WTC11 (cell line): ENCODE results near the gene TMEM263. TPM values are rescaled to one million over a fixed set of nuclear protein-coding genes. Genes with fewer than 3 reads are reported as not detected.

ENCODE experiments used
- ATAC-seq: fragments of 200-7000 bp; cut with Tn5 transposase; 2 replicates; pipeline ENCODE4 v1.10.0; 2021; ENCODE audit warnings: mild to moderate bottlenecking, moderate library complexity
- CTCF ChIA-PET: fragments of 300-600 bp; sonication (Branson Sonifier 250); formaldehyde crosslinking; loops from one replicate; lab custom pipeline; 2021; ENCODE audit warnings: antibody characterized with exemption; lab: Charles Lee
- POLR2A ChIA-PET: fragments of 350-600 bp; sonication (Branson Sonifier 250); formaldehyde crosslinking; loops from one replicate; lab custom pipeline; 2021; ENCODE audit warnings: antibody characterized with exemption; lab: Charles Lee
- DNase-seq: peaks from one replicate; pipeline ENCODE4 v3.0.0; 2021; ENCODE audit warnings: low spot score
- H3K27ac Mint-ChIP-seq: 2 replicates; pipeline ENCODE4 v1.8.0; 2021; ENCODE audit warnings: mixed read lengths
- H3K27me3 Mint-ChIP-seq: 2 replicates; pipeline ENCODE4 v1.8.0; 2021; ENCODE audit warnings: low read depth, mild to moderate bottlenecking, moderate library complexity, mixed read lengths
- H3K36me3 Mint-ChIP-seq: 2 replicates; pipeline ENCODE4 v1.8.0; 2021; ENCODE audit warnings: mixed read lengths
- H3K4me1 Mint-ChIP-seq: 2 replicates; pipeline ENCODE4 v1.8.0; 2022; ENCODE audit warnings: mixed read lengths
- H3K4me3 Mint-ChIP-seq: 2 replicates; pipeline ENCODE4 v1.8.0; 2021; ENCODE audit warnings: mild to moderate bottlenecking, moderate library complexity, mixed read lengths
- H3K9me3 Mint-ChIP-seq: 2 replicates; pipeline ENCODE4 v1.8.0; 2021; ENCODE audit warnings: mixed read lengths
- CREM ChIP-seq: sonication (generic); formaldehyde crosslinking; IDR thresholded peaks from 2 replicates; pipeline ENCODE4 v1.8.1; 2022; ENCODE audit warnings: mild to moderate bottlenecking, missing genetic modification reagents, moderate library complexity
- ELF4 ChIP-seq: sonication (generic); formaldehyde crosslinking; IDR thresholded peaks from 2 replicates; pipeline ENCODE4 v1.8.1; 2022; ENCODE audit warnings: low read depth, mild to moderate bottlenecking, moderate library complexity, missing genetic modification reagents
- FOXJ3 ChIP-seq: sonication (generic); formaldehyde crosslinking; IDR thresholded peaks from 2 replicates; pipeline ENCODE4 v1.9.0; 2021; ENCODE audit warnings: missing genetic modification reagents, mild to moderate bottlenecking, borderline replicate concordance
- FOXK1 ChIP-seq: sonication (generic); formaldehyde crosslinking; IDR thresholded peaks from 2 replicates; pipeline ENCODE4 v1.8.0; 2022; ENCODE audit warnings: mild to moderate bottlenecking, moderate library complexity, missing genetic modification reagents
- GRHL2 ChIP-seq: fragments of 250-450 bp; sonication (Bioruptor Pico); IDR thresholded peaks from 2 replicates; pipeline ENCODE4 v1.8.0; 2022; ENCODE audit warnings: mild to moderate bottlenecking, moderate library complexity; ENCODE audit not compliant: insufficient replicate concordance, severe bottlenecking
- GTF2I ChIP-seq: fragments of 250-450 bp; sonication (Bioruptor Pico); conservative IDR thresholded peaks from 2 replicates; pipeline ENCODE4 v1.4.0; 2021; ENCODE audit warnings: mild to moderate bottlenecking
- KAT7 ChIP-seq: sonication (generic); formaldehyde crosslinking; IDR thresholded peaks from 2 replicates; pipeline ENCODE4 v1.8.1; 2023; ENCODE audit warnings: missing genetic modification reagents, mild to moderate bottlenecking, borderline replicate concordance
- NR1H2 ChIP-seq: sonication (generic); formaldehyde crosslinking; IDR thresholded peaks from 2 replicates; pipeline ENCODE4 v1.9.0; 2021; ENCODE audit warnings: mild to moderate bottlenecking, moderate library complexity, missing genetic modification reagents
- NR3C1 ChIP-seq: sonication (generic); formaldehyde crosslinking; conservative IDR thresholded peaks from 2 replicates; pipeline ENCODE4 v1.8.1; 2023; ENCODE audit warnings: low read depth, mild to moderate bottlenecking, missing genetic modification reagents
- PREB ChIP-seq: sonication (generic); formaldehyde crosslinking; IDR thresholded peaks from 2 replicates; pipeline ENCODE4 v1.8.1; 2022; ENCODE audit warnings: mild to moderate bottlenecking, missing genetic modification reagents, moderate library complexity, borderline replicate concordance
- ZBTB43 ChIP-seq: sonication (generic); formaldehyde crosslinking; IDR thresholded peaks from 2 replicates; pipeline ENCODE4 v1.8.1; 2023; ENCODE audit warnings: mild to moderate bottlenecking, missing genetic modification reagents
- ZNF263 ChIP-seq: sonication (generic); formaldehyde crosslinking; IDR thresholded peaks from 2 replicates; pipeline ENCODE4 v1.8.1; 2022; ENCODE audit warnings: low read depth, mild to moderate bottlenecking, moderate library complexity, missing genetic modification reagents
- ZNF416 ChIP-seq: fragments of 250-450 bp; sonication (Bioruptor Pico); IDR thresholded peaks from 2 replicates; pipeline ENCODE4 v1.9.0; 2021; ENCODE audit warnings: mild to moderate bottlenecking, inconsistent platforms
- total RNA-seq: library from RNA; stranded (reverse); gene quantifications from 3 replicates; pipeline ENCODE4 v1.2.3, GENCODE V29; 2021
- TF ChIP-seq, protein P1 (sequence below): sonication (generic); formaldehyde crosslinking; IDR thresholded peaks from 2 replicates; pipeline ENCODE4 v1.8.0; 2022; ENCODE audit warnings: mild to moderate bottlenecking, missing genetic modification reagents
- TF ChIP-seq, protein P2 (sequence below): sonication (generic); formaldehyde crosslinking; IDR thresholded peaks from 2 replicates; pipeline ENCODE4 v1.8.0; 2023; ENCODE audit warnings: missing genetic modification reagents, mild to moderate bottlenecking, borderline replicate concordance
- TF ChIP-seq, protein P3 (sequence below): sonication (generic); formaldehyde crosslinking; IDR thresholded peaks from 2 replicates; pipeline ENCODE4 v1.8.1; 2023; ENCODE audit warnings: mild to moderate bottlenecking, missing genetic modification reagents
- TF ChIP-seq, protein P4 (sequence below): fragments of 250-450 bp; sonication (Bioruptor Pico); conservative IDR thresholded peaks from 2 replicates; pipeline ENCODE4 v1.9.0; 2021; ENCODE audit warnings: mild to moderate bottlenecking
- TF ChIP-seq, protein P5 (sequence below): sonication (generic); formaldehyde crosslinking; IDR thresholded peaks from 2 replicates; pipeline ENCODE4 v1.8.1; 2023; ENCODE audit warnings: mild to moderate bottlenecking, missing genetic modification reagents, moderate library complexity

Gene TMEM263
- total RNA-seq, 1 experiment from 2014 or later = 18.0 TPM

DNA sequence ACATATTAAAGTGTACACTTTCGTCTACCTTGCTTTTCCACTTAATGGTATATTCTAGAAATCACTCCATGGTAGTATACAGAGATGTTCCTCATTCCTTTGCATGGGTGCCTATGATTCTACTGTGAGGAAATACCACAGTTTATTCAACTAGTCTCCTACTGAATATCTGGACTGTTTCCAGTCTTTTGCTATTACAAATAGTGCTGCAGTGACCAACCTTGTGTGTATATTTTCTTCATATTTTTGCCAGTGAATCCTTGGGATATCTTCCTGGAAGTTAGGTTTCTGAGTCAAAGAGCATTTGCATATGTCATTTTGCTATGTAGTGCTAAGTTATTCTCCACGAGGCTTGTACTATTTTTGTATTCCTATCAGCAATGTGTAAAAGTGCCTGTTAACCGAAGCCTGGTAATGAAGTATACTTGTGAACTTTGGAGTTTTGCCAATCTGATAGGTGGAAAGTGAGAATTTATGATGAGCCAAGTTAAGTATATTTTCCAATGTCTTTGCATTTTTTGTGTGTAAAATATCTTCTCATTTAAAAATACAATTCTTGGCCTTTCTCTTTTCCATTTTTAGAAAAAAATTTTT is 31.3 kb upstream of the TMEM263 start:
- Mint-ChIP-seq H3K4me3 (no peak overlapping the region), H3K9me3 (peaks cover 17% of the 10 kb centered on the region), H3K36me3 (peaks cover 10% of the 10 kb centered on the region), H3K27me3 (peaks cover 16% of the 10 kb centered on the region), H3K4me1 (peaks cover 6% of the 10 kb centered on the region), H3K27ac (no peak overlapping the region)
- ChIA-PET POLR2A (no interaction called here), CTCF (no interaction called here)
- TF ChIP-seq, protein P1, sequence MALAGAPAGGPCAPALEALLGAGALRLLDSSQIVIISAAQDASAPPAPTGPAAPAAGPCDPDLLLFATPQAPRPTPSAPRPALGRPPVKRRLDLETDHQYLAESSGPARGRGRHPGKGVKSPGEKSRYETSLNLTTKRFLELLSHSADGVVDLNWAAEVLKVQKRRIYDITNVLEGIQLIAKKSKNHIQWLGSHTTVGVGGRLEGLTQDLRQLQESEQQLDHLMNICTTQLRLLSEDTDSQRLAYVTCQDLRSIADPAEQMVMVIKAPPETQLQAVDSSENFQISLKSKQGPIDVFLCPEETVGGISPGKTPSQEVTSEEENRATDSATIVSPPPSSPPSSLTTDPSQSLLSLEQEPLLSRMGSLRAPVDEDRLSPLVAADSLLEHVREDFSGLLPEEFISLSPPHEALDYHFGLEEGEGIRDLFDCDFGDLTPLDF (CRISPR knock-in tag) = no peak
- no peak for TF ChIP-seq CREM (CRISPR knock-in tag)
- TF ChIP-seq, protein P2, sequence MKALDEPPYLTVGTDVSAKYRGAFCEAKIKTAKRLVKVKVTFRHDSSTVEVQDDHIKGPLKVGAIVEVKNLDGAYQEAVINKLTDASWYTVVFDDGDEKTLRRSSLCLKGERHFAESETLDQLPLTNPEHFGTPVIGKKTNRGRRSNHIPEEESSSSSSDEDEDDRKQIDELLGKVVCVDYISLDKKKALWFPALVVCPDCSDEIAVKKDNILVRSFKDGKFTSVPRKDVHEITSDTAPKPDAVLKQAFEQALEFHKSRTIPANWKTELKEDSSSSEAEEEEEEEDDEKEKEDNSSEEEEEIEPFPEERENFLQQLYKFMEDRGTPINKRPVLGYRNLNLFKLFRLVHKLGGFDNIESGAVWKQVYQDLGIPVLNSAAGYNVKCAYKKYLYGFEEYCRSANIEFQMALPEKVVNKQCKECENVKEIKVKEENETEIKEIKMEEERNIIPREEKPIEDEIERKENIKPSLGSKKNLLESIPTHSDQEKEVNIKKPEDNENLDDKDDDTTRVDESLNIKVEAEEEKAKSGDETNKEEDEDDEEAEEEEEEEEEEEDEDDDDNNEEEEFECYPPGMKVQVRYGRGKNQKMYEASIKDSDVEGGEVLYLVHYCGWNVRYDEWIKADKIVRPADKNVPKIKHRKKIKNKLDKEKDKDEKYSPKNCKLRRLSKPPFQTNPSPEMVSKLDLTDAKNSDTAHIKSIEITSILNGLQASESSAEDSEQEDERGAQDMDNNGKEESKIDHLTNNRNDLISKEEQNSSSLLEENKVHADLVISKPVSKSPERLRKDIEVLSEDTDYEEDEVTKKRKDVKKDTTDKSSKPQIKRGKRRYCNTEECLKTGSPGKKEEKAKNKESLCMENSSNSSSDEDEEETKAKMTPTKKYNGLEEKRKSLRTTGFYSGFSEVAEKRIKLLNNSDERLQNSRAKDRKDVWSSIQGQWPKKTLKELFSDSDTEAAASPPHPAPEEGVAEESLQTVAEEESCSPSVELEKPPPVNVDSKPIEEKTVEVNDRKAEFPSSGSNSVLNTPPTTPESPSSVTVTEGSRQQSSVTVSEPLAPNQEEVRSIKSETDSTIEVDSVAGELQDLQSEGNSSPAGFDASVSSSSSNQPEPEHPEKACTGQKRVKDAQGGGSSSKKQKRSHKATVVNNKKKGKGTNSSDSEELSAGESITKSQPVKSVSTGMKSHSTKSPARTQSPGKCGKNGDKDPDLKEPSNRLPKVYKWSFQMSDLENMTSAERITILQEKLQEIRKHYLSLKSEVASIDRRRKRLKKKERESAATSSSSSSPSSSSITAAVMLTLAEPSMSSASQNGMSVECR = no peak
- no peak for TF ChIP-seq NR1H2
- TF ChIP-seq, protein P3, sequence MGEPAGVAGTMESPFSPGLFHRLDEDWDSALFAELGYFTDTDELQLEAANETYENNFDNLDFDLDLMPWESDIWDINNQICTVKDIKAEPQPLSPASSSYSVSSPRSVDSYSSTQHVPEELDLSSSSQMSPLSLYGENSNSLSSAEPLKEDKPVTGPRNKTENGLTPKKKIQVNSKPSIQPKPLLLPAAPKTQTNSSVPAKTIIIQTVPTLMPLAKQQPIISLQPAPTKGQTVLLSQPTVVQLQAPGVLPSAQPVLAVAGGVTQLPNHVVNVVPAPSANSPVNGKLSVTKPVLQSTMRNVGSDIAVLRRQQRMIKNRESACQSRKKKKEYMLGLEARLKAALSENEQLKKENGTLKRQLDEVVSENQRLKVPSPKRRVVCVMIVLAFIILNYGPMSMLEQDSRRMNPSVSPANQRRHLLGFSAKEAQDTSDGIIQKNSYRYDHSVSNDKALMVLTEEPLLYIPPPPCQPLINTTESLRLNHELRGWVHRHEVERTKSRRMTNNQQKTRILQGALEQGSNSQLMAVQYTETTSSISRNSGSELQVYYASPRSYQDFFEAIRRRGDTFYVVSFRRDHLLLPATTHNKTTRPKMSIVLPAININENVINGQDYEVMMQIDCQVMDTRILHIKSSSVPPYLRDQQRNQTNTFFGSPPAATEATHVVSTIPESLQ (CRISPR knock-in tag) = no peak
- no peak for TF ChIP-seq PREB (CRISPR knock-in tag)
- TF ChIP-seq ZNF416 = no peak
- no peak for TF ChIP-seq KAT7 (CRISPR knock-in tag)
- TF ChIP-seq, protein P4, sequence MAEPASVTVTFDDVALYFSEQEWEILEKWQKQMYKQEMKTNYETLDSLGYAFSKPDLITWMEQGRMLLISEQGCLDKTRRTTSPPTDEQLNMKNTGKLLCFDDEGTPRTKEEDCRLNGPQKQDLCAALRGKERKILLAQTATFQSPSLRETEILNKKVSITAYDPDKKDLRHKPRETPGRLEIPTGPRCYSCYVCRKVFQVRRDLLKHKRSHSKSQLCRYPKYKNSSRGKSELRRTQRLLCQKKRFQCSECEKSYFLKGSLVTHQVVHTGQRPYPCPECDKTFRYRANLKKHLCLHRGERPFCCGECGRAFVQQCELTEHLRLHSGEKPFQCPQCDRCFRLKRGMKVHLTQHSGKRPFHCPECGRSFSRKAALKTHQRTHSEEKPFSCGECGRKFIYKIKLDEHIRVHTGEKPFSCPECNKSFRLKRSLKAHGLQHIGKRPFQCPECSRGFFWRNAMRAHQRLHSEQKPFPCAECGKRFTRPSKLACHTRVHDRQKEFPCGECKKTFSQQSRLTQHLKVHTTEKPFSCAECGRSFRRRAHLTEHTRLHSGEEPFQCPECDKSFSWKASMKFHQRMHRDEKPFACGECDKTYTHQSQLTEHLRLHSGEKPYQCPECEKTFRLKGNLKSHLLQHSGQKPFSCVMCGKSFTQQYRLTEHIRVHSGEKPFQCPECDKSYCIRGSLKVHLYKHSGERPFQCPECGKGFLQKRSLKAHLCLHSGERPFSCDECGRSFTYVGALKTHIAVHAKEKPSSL (CRISPR knock-in tag) = no peak
- no peak for TF ChIP-seq NR3C1 (CRISPR knock-in tag)
- no peak for TF ChIP-seq ELF4 (CRISPR knock-in tag)
- TF ChIP-seq, protein P5, sequence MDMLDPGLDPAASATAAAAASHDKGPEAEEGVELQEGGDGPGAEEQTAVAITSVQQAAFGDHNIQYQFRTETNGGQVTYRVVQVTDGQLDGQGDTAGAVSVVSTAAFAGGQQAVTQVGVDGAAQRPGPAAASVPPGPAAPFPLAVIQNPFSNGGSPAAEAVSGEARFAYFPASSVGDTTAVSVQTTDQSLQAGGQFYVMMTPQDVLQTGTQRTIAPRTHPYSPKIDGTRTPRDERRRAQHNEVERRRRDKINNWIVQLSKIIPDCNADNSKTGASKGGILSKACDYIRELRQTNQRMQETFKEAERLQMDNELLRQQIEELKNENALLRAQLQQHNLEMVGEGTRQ = no peak
- TF ChIP-seq ZNF263 = no peak
- no peak for TF ChIP-seq FOXK1
- no peak for TF ChIP-seq FOXJ3 (CRISPR knock-in tag)
- TF ChIP-seq GTF2I (CRISPR knock-in tag) = no peak
- no peak for TF ChIP-seq ZBTB43 (CRISPR knock-in tag)
- no peak for TF ChIP-seq GRHL2 (CRISPR knock-in tag)
- no peak for ATAC-seq
- no peak for DNase-seq
